ENCODE data around the gene H2BW2.

DNA sequence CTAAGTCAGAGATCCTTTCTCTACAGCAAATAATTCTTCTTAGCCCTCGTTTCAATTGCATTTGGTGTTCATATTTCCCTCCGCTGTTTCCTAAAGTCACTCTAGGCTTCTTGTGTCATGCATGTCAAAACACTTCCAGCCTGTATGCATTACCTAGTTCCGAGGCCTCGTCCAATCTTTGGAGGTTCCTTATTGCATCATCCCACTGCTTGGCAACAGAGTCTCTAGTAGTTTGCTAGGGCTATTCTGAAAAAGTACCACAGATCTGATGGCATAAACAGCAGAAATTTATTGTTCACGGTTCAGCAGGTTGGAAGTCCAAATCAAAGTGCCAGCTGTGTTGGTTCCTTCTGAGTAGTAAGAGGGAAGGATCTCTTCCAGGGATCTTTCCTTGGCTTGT is 5.9 kb downstream of the H2BW2 start:
- TF ChIP-seq, protein P1, sequence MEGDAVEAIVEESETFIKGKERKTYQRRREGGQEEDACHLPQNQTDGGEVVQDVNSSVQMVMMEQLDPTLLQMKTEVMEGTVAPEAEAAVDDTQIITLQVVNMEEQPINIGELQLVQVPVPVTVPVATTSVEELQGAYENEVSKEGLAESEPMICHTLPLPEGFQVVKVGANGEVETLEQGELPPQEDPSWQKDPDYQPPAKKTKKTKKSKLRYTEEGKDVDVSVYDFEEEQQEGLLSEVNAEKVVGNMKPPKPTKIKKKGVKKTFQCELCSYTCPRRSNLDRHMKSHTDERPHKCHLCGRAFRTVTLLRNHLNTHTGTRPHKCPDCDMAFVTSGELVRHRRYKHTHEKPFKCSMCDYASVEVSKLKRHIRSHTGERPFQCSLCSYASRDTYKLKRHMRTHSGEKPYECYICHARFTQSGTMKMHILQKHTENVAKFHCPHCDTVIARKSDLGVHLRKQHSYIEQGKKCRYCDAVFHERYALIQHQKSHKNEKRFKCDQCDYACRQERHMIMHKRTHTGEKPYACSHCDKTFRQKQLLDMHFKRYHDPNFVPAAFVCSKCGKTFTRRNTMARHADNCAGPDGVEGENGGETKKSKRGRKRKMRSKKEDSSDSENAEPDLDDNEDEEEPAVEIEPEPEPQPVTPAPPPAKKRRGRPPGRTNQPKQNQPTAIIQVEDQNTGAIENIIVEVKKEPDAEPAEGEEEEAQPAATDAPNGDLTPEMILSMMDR (IDR thresholded peaks at IDR 0.05), result no peak
- no peak for TF ChIP-seq POLR2A (IDR thresholded peaks at IDR 0.05)

Measured in adrenal gland (tissue), 5 donors.